DND-41 (cell line): ENCODE results near the gene CDH23.

Experiments
- CTCF ChIP-seq: IDR thresholded peaks from 2 replicates; pipeline ENCODE4 v1.5.1; 2012; ENCODE audit warnings: borderline replicate concordance, low read length, moderate library complexity, mild to moderate bottlenecking; ENCODE audit not compliant: poor library complexity, severe bottlenecking; ENCODE audit errors: extremely low read depth
- EZH2 ChIP-seq: IDR thresholded peaks from 3 replicates; pipeline ENCODE4 v1.6.1; 2012; ENCODE audit warnings: borderline replicate concordance, low read depth, mild to moderate bottlenecking, moderate library complexity, low read length, inconsistent platforms; ENCODE audit not compliant: severe bottlenecking

GRCh38 chr10:71536332-71536731, 139.6 kb downstream of the CDH23 start:
- no peak for TF ChIP-seq CTCF
- TF ChIP-seq EZH2: no peak
